ENCODE results near the gene PLA2G2F.
A peak's percentile ranks its signal among the peaks of the same experiment; 100 is the strongest.

PLA2G2F gene

DNA sequence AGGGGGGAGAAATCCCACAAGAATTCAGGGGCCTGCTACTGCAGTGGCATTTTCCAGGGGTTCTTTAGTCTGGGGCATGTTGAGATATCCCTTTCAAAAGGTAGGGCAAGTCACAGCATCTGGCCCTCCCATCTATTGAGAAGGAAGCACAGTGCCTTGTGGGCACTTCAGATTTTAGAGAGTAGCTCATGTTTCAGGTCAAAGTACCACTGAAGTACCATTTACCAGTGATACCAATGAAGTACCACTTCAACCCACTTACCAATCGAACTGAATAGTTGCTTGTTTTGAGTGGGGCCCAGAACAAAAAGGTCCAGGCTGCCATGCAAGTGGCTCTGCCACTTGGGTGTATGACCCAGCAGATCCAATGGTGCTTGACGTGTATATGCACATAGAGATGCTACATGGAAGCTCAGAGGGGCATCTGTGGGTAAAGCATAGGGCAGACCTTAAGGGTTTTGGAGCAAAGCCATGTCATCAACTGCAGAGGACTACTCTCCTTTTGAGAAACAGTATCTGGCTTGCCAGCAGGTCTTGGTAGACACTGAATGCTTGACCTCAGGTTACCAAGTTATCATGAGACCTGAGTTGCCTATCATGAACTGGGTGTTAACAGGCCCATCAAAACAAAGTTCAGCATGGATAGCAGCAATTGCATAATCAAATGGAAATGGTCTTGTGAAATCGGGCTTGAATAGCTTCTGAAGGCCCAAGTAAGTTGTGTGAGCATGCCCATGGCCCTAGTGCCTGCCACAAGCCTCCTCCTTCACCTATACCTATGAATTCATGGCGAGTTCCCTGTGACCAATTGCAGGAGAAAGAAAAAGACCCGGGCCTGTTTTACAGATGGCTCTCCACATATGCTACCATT lies 43.3 kb upstream of the PLA2G2F start:
- H3K4me3 ChIP-seq (ENCODE audit: control insufficient read depth, low read depth, low read length): no peak overlapping the region
- peak; percentile 19 for DNase-seq (ENCODE audit: low read depth)
- TF ChIP-seq CTCF (conservative IDR thresholded peaks at IDR 0.05; ENCODE audit: control insufficient read depth, insufficient read depth, low read depth, low read length): no peak

DNA sequence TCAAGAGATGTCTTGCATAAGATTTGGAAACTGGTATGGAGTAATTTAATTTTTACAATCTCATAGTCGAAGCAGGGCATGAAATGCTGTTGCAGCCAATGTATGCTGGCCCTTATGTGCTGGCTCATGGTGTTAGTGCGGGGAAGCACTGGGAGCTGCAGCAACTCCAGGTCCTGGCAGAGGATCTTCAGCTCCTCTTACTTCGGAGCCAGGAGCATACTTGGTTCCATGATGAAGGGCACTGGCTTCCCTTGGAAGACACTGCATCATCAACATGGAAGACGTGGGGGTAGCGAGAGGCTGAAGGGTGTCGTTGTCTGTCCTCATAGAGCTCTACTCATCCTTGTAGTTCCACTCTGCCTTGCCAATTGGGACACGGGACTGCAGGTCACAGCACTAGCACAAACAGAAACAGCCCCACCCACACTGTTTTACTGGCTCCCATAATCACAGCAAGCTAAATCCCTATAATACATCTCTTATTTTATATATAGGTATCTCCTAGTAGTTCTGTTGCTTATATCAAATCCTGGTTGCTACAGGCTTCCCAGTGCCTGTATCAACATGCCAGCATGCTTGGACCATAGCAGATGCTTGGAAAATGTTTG lies 42.2 kb upstream of the PLA2G2F start:
- DNase-seq (ENCODE audit: low read depth): no peak
- no peak for TF ChIP-seq CTCF (conservative IDR thresholded peaks at IDR 0.05; ENCODE audit: control insufficient read depth, insufficient read depth, low read depth, low read length)
- no peak overlapping the region for H3K4me3 ChIP-seq (ENCODE audit: control insufficient read depth, low read depth, low read length)

GRCh38 chr1:20099533-20099932 lies 39.6 kb upstream of the PLA2G2F start:
- H3K4me3 ChIP-seq (ENCODE audit: control insufficient read depth, low read depth, low read length): no peak overlapping the region
- no peak for DNase-seq (ENCODE audit: low read depth)
- TF ChIP-seq CTCF (conservative IDR thresholded peaks at IDR 0.05; ENCODE audit: control insufficient read depth, insufficient read depth, low read depth, low read length): no peak

DNA sequence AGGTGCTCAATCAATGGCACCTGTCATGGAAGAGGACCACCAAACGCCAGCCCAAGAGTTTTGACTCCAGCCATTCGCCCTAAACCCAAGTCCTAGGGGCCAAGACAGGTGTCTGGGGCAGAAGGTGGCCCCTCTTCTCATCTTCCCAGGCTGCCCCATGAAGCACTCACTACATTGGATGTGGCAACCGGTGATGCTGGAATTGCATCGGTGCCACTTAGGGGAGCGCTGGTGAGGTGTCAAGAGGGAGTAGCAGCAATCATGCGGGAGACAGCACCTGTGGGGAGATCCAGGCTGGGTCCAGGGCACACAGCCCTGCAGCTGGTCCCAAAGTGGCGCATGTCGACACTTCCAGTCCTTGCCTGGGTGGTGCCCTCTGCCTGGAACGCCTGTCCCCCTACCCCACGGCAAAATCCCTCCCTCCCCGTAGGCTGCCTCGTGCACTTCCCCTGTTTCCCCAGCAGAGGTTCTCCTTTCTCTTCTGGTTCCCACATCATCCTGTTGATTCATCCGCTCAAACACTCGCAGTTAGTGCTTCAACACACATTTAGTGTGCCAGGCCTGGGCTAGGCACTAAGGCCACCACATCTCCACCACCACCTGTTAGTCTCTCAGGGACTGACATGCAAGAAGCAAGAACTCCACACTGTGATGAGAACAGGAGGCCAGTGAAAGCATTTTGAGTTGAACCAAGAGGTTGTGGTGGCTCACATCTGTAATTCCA lies 38.3 kb upstream of the PLA2G2F start:
- no peak overlapping the region for H3K4me3 ChIP-seq (ENCODE audit: control insufficient read depth, low read depth, low read length)
- peak; percentile 72 for DNase-seq (ENCODE audit: low read depth)
- TF ChIP-seq CTCF (conservative IDR thresholded peaks at IDR 0.05; ENCODE audit: control insufficient read depth, insufficient read depth, low read depth, low read length): peak; percentile 81

GRCh38 chr1:20102875-20103274 lies 36.2 kb upstream of the PLA2G2F start:
- TF ChIP-seq CTCF (conservative IDR thresholded peaks at IDR 0.05; ENCODE audit: control insufficient read depth, insufficient read depth, low read depth, low read length): no peak
- peak; percentile 92 for DNase-seq (ENCODE audit: low read depth)
- H3K4me3 ChIP-seq (ENCODE audit: control insufficient read depth, low read depth, low read length): no peak overlapping the region

DNA sequence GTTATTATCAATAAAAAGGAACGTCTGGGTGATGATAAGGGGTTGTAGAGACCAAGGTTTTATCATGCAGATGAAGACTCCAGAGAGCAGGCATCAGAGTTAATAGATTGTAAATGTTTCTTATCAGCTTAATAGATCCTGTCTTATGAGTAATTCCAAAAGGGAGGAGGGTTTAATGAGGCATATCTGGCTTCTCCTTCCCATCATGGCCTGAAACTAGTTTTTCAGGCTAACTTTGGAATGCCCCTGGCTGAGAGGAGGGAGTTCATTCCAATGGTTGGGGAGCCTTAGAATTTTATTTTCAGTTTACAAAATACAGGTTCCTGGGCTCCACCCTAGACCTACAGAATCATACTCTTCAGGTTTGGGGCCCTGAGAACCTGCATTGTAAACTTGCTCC lies 33.3 kb upstream of the PLA2G2F start:
- no peak for DNase-seq (ENCODE audit: low read depth)
- H3K4me3 ChIP-seq (ENCODE audit: control insufficient read depth, low read depth, low read length): no peak overlapping the region

More for the DNA sequence above, 33.3 kb upstream of the PLA2G2F start:
- TF ChIP-seq CTCF (conservative IDR thresholded peaks at IDR 0.05; ENCODE audit: control insufficient read depth, insufficient read depth, low read depth, low read length): no peak
